ENCODE measurements around the gene HABP4.
"Not testable (repeated sequence)": the region's sequence is repeated elsewhere in the genome, so short reads cannot be mapped to it uniquely, and the experiment has no call there.

HABP4 gene

GRCh38 chr9:96500696-96501632, 51.0 kb downstream of the HABP4 start:
- DNase-seq, result peak in 1 of 3 donors; percentile 6

- peak in 1 of 3 donors; percentile 12 for DNase-seq
Measured at GRCh38 chr9:96501633-96502538, 51.9 kb downstream of the HABP4 start.

GRCh38 chr9:96502539-96503373, 52.8 kb downstream of the HABP4 start:
- DNase-seq, result no peak

- DNase-seq, result not testable (repeated sequence)
Measured at GRCh38 chr9:96503374-96503748, 53.4 kb downstream of the HABP4 start.

- DNase-seq, result no peak
Measured at GRCh38 chr9:96503918-96504317, 53.9 kb downstream of the HABP4 start.

GRCh38 chr9:96505316-96505991, 55.5 kb downstream of the HABP4 start:
- DNase-seq, result no peak

GRCh38 chr9:96508227-96508940, 58.4 kb downstream of the HABP4 start:
- no peak for DNase-seq

GRCh38 chr9:96509026-96509425, 59.1 kb downstream of the HABP4 start:
- DNase-seq, result no peak

GRCh38 chr9:96509848-96510247, 59.9 kb downstream of the HABP4 start:
- no peak for DNase-seq

GRCh38 chr9:96510258-96510657, 60.3 kb downstream of the HABP4 start:
- DNase-seq, result no peak

GRCh38 chr9:96512240-96512639, 62.3 kb downstream of the HABP4 start:
- DNase-seq, result no peak

- DNase-seq, result no peak
Measured at GRCh38 chr9:96513622-96514021, 63.7 kb downstream of the HABP4 start.

- no peak for DNase-seq
Measured at GRCh38 chr9:96514108-96514799, 64.3 kb downstream of the HABP4 start.

- DNase-seq, result no peak
Measured at GRCh38 chr9:96514800-96515158, 64.8 kb downstream of the HABP4 start.

GRCh38 chr9:96515621-96516470, 65.9 kb downstream of the HABP4 start:
- DNase-seq, result no peak

GRCh38 chr9:96519095-96519494, 69.1 kb downstream of the HABP4 start:
- DNase-seq, result no peak

- DNase-seq, result no peak
Measured at GRCh38 chr9:96519787-96520186, 69.8 kb downstream of the HABP4 start.

- peak; percentile 17 to 33 (median 27) for DNase-seq
Measured at GRCh38 chr9:96522366-96522765, 72.4 kb downstream of the HABP4 start.

GRCh38 chr9:96523374-96523773, 73.4 kb downstream of the HABP4 start:
- DNase-seq, result no peak

GRCh38 chr9:96524045-96524444, 74.1 kb downstream of the HABP4 start:
- DNase-seq, result no peak

Data from suppressor macrophage treated with lipopolysaccharide for 1 hour (primary cell).